RPMI7951 (cell line): ENCODE data around the gene SAA4. TPM values are rescaled to one million over a fixed set of nuclear protein-coding genes. Genes with fewer than 3 reads are reported as not detected.
"Not testable (repeated sequence)": the region's sequence is repeated elsewhere in the genome, so short reads cannot be mapped to it uniquely, and the experiment has no call there.

ENCODE experiments used
- DNase-seq: peaks from one replicate; pipeline ENCODE4 v3.0.0-alpha.2; 2012; ENCODE audit warnings: low read depth
- total RNA-seq: library from RNA; depleted of rRNA; stranded (reverse); fragments of >200 nt; shearing (Covaris generic); gene quantifications from 2 replicates; pipeline ENCODE4 v1.2.3, GENCODE V29; 2014; rRNA removed

SAA4 gene
- total RNA-seq, 1 experiment from 2014 or later = not detected

- not testable (repeated sequence) for DNase-seq
Observed at GRCh38 chr11:18189476-18190245, 46.9 kb downstream of the SAA4 start.

GRCh38 chr11:18188796-18189195 lies 47.8 kb downstream of the SAA4 start:
- no peak for DNase-seq

Other genes starting within 250 kb of the SAA4 start
- 15.6 and 18.3 TPM in 2 replicates for gene SERGEF, start 223.8 kb downstream of the SAA4 start, total RNA-seq
- gene TPH1, start 190.5 kb downstream of the SAA4 start, total RNA-seq = under 0.01 TPM in 1 of 2 replicates, not detected in the other
- gene SAAL1, start 130.7 kb downstream of the SAA4 start, total RNA-seq = 30.9 and 31.7 TPM in 2 replicates
- gene MRGPRX3, start 104.2 kb downstream of the SAA4 start, total RNA-seq = not detected in 2 replicates
- not detected in 2 replicates for gene MRGPRX4, start 64.0 kb downstream of the SAA4 start, total RNA-seq
- gene SAA2, start 11.9 kb upstream of the SAA4 start, total RNA-seq = 0.20 and 0.84 TPM in 2 replicates
- gene SAA1, start 29.5 kb upstream of the SAA4 start, total RNA-seq = not detected in 2 replicates
- 16.0 and 16.5 TPM in 2 replicates for gene HPS5, start 85.3 kb upstream of the SAA4 start, total RNA-seq
- 53.6 and 74.5 TPM in 2 replicates for gene GTF2H1, start 85.8 kb upstream of the SAA4 start, total RNA-seq
- 1,614 and 1,664 TPM in 2 replicates for gene LDHA, start 157.8 kb upstream of the SAA4 start, total RNA-seq
- gene LDHC, start 175.5 kb upstream of the SAA4 start, total RNA-seq = 0.29 TPM in 1 of 2 replicates, not detected in the other
- not detected in 2 replicates for gene LDHAL6A, start 219.1 kb upstream of the SAA4 start, total RNA-seq